Neural cell (in vitro differentiated cells): ENCODE data around the gene NKD2. TPM values are rescaled to one million over a fixed set of nuclear protein-coding genes. Genes with fewer than 3 reads are reported as not detected.

Source experiments
- H2AFZ ChIP-seq: fragments of 200-600, 300-800 bp; sonication (generic), shearing (Covaris generic); 2 replicates; pipeline ENCODE4 v1.6.0; 2014; ENCODE audit warnings: low read depth, mild to moderate bottlenecking, antibody characterized with exemption, low read length, moderate library complexity
- H3F3A ChIP-seq: fragments of 200-600 bp; shearing (Covaris generic); 2 replicates; pipeline ENCODE4 v1.6.1; 2016; ENCODE audit warnings: mild to moderate bottlenecking, moderate library complexity, mixed read lengths, antibody characterized with exemption, low read length; ENCODE audit not compliant: insufficient read depth, poor library complexity, severe bottlenecking
- H3K27ac ChIP-seq: fragments of 200-600, 300-800 bp; sonication (generic), shearing (Covaris generic); 2 replicates; pipeline ENCODE4 v1.5.1; 2014; ENCODE audit warnings: mild to moderate bottlenecking, low read length, moderate library complexity
- H3K27me3 ChIP-seq: fragments of 300-800, 200-600 bp; sonication (generic), shearing (Covaris generic); 2 replicates; pipeline ENCODE4 v1.6.0; 2014; ENCODE audit warnings: mild to moderate bottlenecking, low read depth, low read length, moderate library complexity; ENCODE audit not compliant: insufficient read depth
- H3K36me3 ChIP-seq: fragments of 300-800, 200-600 bp; sonication (generic), shearing (Covaris generic); 2 replicates; pipeline ENCODE4 v1.5.1; 2014; ENCODE audit warnings: mild to moderate bottlenecking, antibody characterized with exemption, low read length, moderate library complexity; ENCODE audit not compliant: insufficient read depth
- H3K4me2 ChIP-seq: fragments of 300-800, 200-600 bp; sonication (generic), shearing (Covaris generic); 2 replicates; pipeline ENCODE4 v1.6.0; 2014; ENCODE audit warnings: mild to moderate bottlenecking, low read length
- H3K4me3 ChIP-seq: fragments of 300-800, 200-600 bp; sonication (generic), shearing (Covaris generic); 2 replicates; pipeline ENCODE4 v1.5.1; 2014; ENCODE audit warnings: mild to moderate bottlenecking, low read length, moderate library complexity
- H3K79me2 ChIP-seq: fragments of 200-600 bp; shearing (Covaris generic); replicated peaks from 2 replicates; pipeline ENCODE4 v1.6.0; 2014; ENCODE audit warnings: mild to moderate bottlenecking, low read length, moderate library complexity; ENCODE audit not compliant: insufficient read depth
- H3K9ac ChIP-seq: fragments of 300-800, 200-600 bp; sonication (generic), shearing (Covaris generic); 2 replicates; pipeline ENCODE4 v1.6.1; 2016; ENCODE audit warnings: mild to moderate bottlenecking, low read length, mixed read lengths
- H3K9me2 ChIP-seq: fragments of 200-600 bp; shearing (Covaris generic); 2 replicates; pipeline ENCODE4 v1.6.1; 2016; ENCODE audit warnings: mild to moderate bottlenecking, low read length, mixed read lengths; ENCODE audit not compliant: insufficient read depth
- H3K9me3 ChIP-seq: fragments of 200-600, 300-800 bp; sonication (generic), shearing (Covaris generic); 2 replicates; pipeline ENCODE4 v1.6.1; 2016; ENCODE audit warnings: mild to moderate bottlenecking, mixed run types, low read length, moderate library complexity, mixed read lengths
- H4K20me1 ChIP-seq: fragments of 200-600 bp; shearing (Covaris generic); 2 replicates; pipeline ENCODE4 v1.6.1; 2016; ENCODE audit warnings: mild to moderate bottlenecking, mixed run types; ENCODE audit not compliant: insufficient read depth
- EP300 ChIP-seq: fragments of 450-650 bp; conservative IDR thresholded peaks from 2 replicates; pipeline ENCODE4 v1.6.1; 2014; ENCODE audit warnings: antibody characterized with exemption, mild to moderate bottlenecking, moderate library complexity; ENCODE audit not compliant: poor library complexity, severe bottlenecking
- EZH2 ChIP-seq: fragments of 200-600, 300-800 bp; shearing (Covaris generic), sonication (generic); IDR thresholded peaks from 2 replicates; pipeline ENCODE4 v1.6.1; 2014; ENCODE audit warnings: antibody characterized with exemption, low read length, borderline replicate concordance, mild to moderate bottlenecking; ENCODE audit not compliant: insufficient read depth, poor library complexity, severe bottlenecking
- MXI1 ChIP-seq: fragments of 450-650 bp; conservative IDR thresholded peaks from 2 replicates; pipeline ENCODE4 v1.6.1; 2014; ENCODE audit warnings: antibody characterized with exemption, mild to moderate bottlenecking; ENCODE audit not compliant: poor library complexity, severe bottlenecking
- POLR2AphosphoS5 ChIP-seq: IDR thresholded peaks from 2 replicates; pipeline ENCODE4 v1.6.1; 2012
- RAD21 ChIP-seq: fragments of 450-650 bp; conservative IDR thresholded peaks from 2 replicates; pipeline ENCODE4 v1.6.1; 2014; ENCODE audit warnings: antibody characterized with exemption, mild to moderate bottlenecking, moderate library complexity
- SMC3 ChIP-seq: fragments of 450-650 bp; conservative IDR thresholded peaks from 2 replicates; pipeline ENCODE4 v1.6.1; 2014; ENCODE audit warnings: antibody characterized with exemption, mild to moderate bottlenecking, moderate library complexity; ENCODE audit not compliant: poor library complexity
- TAF1 ChIP-seq: IDR thresholded peaks from 2 replicates; pipeline ENCODE4 v1.6.1; 2012; ENCODE audit warnings: low read depth
- polyA plus RNA-seq: library from polyadenylated mRNA; depleted of rRNA; stranded (reverse); fragments of >200 nt; gene quantifications from 2 replicates; pipeline ENCODE4 v1.2.3, GENCODE V29; 2014
- TF ChIP-seq, protein P1 (sequence below): fragments of 450-650 bp; IDR thresholded peaks from 2 replicates; pipeline ENCODE4 v1.5.1; 2014; ENCODE audit warnings: antibody characterized with exemption, mild to moderate bottlenecking, moderate library complexity; ENCODE audit not compliant: poor library complexity, severe bottlenecking
- TF ChIP-seq, protein P2 (sequence below): IDR thresholded peaks from 2 replicates; pipeline ENCODE4 v1.6.1; 2012; ENCODE audit warnings: borderline replicate concordance

NKD2 gene
- polyA plus RNA-seq, 1 donor from 2014 or later: 7.2 TPM

DNA sequence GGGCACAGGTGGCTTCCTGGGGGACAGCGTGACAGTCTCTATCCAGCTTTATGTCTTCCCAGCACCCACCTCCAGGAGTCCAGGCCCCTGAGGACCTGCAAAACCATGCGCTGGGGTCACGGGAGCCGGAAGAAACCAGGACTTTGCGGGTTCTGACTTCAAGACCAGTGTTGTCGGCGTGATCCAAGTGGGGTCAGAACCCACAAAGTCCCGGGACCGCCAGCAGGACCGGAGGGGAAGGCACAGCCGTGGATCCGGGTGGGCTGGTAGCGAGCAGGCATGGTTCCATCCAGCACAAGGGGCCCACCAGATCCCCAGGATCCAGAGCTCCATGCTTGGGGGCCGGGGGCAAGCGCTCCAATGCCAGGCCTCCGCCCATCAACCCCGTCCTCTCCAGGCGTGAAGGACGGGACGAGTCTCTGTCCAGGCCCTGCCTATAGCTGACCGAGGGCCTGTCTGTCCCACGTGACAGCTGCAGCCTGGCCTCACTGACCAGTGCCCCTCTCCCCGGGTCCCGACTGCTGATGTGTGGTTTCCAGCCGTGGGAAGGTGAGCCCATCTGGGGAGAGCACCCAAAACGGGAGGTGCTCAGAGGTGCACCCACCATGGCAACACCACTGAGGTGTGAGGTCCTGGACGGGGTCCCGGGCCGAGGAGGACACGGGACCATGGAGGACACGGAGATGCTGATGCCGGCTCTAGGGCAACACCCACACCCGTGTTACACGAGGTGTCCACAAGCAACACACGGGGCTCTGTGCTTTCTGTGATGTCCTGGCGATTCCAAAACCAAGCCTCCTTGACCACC is 54.4 kb downstream of the NKD2 start:
- H3F3A ChIP-seq: no peaks in the 10 kb centered on the region
- H3K4me2 ChIP-seq: no peak overlapping the region
- no peak overlapping the region for H3K27ac ChIP-seq
- no peak overlapping the region for H3K9ac ChIP-seq
- H3K9me3 ChIP-seq: no peaks in the 10 kb centered on the region
- H3K4me3 ChIP-seq: no peak overlapping the region
- no peak overlapping the region for H2AFZ ChIP-seq
- no peaks in the 10 kb centered on the region for H3K27me3 ChIP-seq
- TF ChIP-seq POLR2AphosphoS5 (no peak), EP300 (no peak)
- TF ChIP-seq, protein P1, sequence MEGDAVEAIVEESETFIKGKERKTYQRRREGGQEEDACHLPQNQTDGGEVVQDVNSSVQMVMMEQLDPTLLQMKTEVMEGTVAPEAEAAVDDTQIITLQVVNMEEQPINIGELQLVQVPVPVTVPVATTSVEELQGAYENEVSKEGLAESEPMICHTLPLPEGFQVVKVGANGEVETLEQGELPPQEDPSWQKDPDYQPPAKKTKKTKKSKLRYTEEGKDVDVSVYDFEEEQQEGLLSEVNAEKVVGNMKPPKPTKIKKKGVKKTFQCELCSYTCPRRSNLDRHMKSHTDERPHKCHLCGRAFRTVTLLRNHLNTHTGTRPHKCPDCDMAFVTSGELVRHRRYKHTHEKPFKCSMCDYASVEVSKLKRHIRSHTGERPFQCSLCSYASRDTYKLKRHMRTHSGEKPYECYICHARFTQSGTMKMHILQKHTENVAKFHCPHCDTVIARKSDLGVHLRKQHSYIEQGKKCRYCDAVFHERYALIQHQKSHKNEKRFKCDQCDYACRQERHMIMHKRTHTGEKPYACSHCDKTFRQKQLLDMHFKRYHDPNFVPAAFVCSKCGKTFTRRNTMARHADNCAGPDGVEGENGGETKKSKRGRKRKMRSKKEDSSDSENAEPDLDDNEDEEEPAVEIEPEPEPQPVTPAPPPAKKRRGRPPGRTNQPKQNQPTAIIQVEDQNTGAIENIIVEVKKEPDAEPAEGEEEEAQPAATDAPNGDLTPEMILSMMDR: no peak
- no peaks in the 10 kb centered on the region for H4K20me1 ChIP-seq
- H3K79me2 ChIP-seq: no peaks in the 10 kb centered on the region
- H3K36me3 ChIP-seq: no peaks in the 10 kb centered on the region
- no peaks in the 10 kb centered on the region for H3K9me2 ChIP-seq

DNA sequence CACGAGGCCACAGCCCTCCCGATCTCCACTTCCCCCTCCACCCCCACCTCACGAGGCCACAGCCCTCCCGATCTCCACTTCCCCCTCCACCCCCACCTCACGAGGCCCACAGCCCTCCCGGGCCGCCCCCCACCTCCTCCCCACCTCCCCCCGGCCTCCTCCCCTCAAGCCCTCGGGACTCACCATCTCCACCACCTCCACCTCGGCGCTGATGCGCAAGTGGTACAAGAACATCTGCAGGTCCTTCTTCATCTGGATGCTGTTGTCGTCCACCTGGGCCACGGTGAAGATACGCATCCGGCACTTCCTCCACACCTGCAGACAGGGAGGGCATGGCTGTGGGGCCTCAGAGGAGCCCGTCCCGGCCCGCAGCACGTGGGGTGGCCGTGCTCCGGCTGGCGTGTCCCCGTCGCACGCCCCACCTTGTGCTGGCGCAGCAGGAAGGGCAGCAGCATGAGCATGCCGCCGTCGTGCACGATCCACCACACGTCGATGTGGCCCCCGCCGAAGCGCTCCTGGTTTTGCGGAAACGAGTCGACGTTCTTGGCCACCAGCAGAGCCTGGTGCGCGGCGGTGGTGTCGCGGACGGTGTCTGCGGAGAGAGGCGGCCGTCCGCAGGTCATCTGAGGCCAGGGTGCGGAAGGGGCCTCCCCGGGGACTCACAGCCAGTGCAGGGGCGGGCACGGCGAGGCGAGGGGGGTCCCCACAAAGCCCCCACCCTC is 55.2 kb downstream of the NKD2 start:
- Histone ChIP-seq H3K9me2 (no peaks in the 10 kb centered on the region), H3K9ac (no peak overlapping the region), H3K27ac (no peak overlapping the region), H3K79me2 (no peaks in the 10 kb centered on the region), H2AFZ (no peak overlapping the region), H3K36me3 (no peaks in the 10 kb centered on the region), H3K4me3 (no peak overlapping the region), H3K4me2 (no peak overlapping the region), H4K20me1 (no peaks in the 10 kb centered on the region), H3K9me3 (no peaks in the 10 kb centered on the region), H3K27me3 (no peaks in the 10 kb centered on the region), H3F3A (no peaks in the 10 kb centered on the region)
- TF ChIP-seq RAD21 (no peak), EP300 (no peak), TAF1 (no peak), MXI1 (no peak), EZH2 (no peak), POLR2AphosphoS5 (no peak), SMC3 (no peak)
- TF ChIP-seq, protein P2, sequence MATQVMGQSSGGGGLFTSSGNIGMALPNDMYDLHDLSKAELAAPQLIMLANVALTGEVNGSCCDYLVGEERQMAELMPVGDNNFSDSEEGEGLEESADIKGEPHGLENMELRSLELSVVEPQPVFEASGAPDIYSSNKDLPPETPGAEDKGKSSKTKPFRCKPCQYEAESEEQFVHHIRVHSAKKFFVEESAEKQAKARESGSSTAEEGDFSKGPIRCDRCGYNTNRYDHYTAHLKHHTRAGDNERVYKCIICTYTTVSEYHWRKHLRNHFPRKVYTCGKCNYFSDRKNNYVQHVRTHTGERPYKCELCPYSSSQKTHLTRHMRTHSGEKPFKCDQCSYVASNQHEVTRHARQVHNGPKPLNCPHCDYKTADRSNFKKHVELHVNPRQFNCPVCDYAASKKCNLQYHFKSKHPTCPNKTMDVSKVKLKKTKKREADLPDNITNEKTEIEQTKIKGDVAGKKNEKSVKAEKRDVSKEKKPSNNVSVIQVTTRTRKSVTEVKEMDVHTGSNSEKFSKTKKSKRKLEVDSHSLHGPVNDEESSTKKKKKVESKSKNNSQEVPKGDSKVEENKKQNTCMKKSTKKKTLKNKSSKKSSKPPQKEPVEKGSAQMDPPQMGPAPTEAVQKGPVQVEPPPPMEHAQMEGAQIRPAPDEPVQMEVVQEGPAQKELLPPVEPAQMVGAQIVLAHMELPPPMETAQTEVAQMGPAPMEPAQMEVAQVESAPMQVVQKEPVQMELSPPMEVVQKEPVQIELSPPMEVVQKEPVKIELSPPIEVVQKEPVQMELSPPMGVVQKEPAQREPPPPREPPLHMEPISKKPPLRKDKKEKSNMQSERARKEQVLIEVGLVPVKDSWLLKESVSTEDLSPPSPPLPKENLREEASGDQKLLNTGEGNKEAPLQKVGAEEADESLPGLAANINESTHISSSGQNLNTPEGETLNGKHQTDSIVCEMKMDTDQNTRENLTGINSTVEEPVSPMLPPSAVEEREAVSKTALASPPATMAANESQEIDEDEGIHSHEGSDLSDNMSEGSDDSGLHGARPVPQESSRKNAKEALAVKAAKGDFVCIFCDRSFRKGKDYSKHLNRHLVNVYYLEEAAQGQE: no peak
- TF ChIP-seq, protein P1: no peak
